Stimulated activated CD8-positive, alpha-beta memory T cell treated with anti-CD3 and anti-CD28 coated beads, Interleukin-12 subunit alpha, Interleukin-12 subunit beta, amount 100 ng/mL, for 4 hours (primary cell): ENCODE measurements around the gene YLPM1.

Experiments
- DNase-seq: peaks from one replicate; pipeline ENCODE4 v3.0.0-alpha.2; 2020; ENCODE audit warnings: low read depth

YLPM1 gene

DNA sequence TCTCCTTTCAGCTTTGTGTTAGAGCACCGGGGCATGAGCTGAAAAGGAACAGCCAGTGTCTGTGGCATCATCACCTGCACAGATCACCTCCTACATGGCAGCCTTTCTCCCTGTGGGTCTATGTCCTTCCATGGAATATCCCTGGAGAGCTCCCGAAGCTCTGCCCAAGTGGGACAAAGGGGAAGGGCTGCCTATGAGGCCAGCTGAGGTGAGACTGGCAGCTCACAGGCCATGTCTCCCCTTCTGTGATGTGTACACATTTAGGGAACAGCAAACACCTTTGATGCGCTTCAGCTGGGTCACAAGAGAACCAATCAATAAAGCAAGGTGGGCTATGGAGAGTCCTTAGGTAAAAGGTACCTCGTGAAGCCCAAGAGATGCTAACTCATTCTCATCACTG, 108.7 kb downstream of the YLPM1 start:
- DNase-seq: no peak

DNA sequence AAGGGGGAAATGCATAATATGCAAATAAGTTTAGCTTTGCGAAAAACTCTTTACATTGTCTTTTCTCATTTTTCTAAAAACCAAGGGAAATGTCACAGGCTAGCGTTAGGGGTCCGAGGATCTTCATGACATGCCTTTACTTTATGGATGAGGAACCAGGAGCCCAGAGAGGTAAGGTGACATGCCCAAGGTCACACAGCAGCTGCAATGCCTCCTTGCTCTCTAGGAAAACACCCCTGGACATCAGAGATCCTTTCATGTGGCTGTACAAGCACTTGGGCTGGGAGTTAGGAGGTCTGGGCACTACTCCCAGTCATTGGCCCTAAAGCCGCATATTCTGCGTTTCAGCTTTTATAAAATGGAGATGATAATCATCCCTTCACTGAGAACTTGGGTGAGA, 112.1 kb downstream of the YLPM1 start:
- no peak for DNase-seq

DNA sequence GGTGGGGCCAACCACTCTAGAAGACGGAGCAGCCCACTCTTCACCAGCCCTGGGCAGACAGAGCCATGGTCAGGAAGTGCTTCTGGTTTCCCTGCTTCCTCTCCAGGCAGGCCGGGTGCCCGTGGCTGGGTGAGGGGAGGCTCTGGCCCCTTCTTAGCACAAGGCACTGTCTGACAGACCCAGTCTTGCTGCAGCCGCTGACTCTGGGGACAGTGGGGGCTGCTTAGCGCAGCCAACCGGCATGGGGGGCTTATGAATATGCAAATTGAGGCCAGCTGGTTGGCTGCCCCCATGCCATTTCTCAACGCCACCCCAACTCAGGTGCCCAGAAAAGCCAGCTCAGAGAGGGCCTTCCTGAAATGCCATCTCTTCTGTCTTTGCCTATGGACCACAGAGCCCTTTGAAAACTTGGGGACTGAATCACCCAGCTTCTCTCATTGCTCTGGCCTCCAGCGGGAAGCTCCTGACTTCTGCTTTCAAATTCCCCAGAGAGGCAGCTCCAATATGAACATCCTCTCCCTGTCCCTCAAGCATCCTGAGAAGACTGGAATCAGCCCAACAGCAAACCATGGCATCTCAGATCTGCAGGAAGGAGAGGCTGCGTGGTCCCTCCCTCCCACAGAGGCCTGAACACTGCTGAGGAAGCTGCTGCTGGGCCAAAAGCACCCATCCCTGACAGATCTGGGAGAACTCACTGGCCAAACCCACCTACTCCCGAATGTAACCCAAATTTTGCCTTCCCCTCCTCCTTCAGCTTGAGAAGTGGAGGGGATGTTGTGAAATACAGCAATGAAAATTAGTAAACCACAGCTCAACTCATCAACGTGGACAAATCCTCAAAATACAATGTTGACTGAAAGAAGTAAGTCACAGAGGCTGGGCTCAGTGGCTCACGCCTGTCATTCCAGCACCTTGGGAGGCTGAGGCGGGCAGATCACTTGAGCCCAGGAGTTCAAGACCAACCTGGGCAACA, 113.1 kb downstream of the YLPM1 start, which contains the start of gene PROX2:
Gene PROX2 (minus strand): TSS at position 205 of the 973 bp plus-strand sequence. CDS start 12,311 bp downstream, outside the sequence.
- DNase-seq: peak; percentile 3

DNA sequence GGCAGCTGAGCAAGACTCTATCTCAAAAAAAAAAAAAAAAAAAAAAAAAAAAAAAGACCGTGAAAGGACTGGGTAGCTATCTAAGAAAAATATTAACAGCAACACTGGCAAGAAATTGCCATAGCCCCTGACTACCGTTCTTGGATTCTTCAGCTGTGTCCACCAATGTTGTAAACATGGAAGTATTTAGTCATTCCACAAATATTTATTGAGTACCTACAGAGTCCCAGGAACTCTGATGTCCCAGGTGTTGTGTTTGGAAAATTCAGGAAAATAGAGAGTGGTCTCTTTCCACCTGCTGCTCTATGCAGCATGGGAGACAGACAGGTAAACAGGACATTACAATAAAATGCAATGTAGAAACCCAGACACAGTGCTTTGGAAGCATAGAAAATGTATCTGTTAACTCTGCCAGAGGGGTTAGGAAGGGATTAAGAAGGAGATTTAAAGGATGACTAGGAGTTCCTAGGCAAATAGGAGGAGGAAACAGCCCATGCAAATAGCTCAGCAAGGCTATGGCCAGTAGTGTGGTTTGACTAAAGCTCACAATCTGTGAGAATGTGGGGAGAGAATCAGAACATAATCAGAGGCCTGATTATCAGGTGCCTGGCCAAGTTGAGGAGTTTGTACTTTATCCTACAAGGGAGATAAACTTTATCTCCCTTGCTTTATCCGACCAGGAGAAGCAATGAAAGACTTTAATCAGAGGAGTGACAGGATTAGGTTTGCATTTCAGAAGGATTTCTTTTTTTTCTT, 116.5 kb downstream of the YLPM1 start:
- no peak for DNase-seq

DNA sequence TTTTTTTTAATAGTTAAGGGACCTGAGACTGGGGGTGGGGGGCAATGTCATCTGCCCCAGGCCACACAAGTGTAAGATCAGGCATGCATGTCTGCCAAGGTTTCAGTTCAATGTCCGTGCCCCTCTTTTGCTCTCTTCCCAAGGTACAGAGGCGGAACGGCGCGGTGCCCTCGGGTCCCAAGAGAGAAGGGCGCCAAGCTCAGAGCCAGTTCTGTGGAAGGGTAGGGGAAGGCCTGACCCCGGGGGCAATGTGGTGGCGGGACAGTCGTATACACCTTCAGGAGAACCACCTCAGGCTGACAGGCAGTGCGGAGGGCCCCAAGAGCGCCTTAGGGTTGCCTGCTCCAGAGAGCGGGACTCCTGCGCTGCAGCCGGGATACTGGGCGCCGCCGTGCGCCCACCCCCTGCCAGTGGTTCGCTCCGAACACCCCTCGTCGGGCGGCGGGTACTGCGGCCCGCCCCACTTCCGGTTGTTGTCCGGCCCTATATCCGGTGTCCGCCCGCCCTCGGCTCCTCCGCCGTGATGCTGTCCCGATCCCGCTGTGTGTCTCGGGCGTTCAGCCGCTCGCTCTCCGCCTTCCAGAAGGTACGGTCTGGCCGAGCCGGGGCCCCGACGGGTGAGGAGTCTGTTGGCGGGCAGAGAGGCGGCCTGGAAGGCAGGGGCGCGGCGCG, 118.5 kb downstream of the YLPM1 start, which contains the start of gene DLST:
Gene DLST (plus strand): TSS at position 486 of the 672 bp plus-strand sequence. CDS start 38 bp downstream, at position 524.
- DNase-seq: peak; percentile 77

DNA sequence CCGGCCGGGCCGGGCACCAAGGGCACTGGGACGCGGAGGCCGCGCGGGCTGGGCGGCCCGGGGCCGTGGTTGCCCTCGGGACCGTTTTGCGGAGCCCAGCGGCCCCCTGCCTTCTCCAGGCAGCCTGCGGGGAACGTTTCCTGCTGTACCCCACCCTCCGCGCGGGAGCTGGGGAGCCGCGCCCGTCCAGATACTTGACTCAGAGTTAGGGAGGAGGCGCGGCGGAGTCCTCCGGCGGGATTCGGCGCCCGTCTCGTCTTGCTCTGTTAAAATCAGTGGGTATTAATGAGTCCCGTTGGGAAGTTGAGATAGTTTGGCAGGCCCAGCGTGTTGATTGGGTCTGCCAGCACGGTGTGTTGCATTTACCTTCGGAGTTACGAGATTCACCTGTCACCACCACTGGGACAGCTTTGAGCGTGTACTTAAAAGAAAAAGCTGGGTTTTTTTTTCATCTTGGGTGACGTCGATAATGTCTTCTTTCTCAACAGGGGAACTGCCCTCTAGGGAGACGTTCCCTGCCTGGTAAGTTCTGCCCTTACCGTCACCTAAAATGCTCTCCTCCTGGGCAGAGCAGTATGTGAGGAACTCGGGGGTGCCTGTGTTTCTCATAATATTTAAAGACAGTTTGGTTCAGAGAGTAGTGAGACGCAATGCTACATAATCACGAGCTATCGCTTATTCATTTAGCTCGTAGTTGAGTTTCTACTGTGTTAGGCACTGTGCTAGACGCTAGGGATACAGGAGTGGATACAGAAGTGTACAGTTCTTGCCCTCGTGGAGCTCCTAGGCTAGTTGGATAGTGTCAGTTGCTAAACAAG, 119.2 kb downstream of the YLPM1 start:
- DNase-seq: no peak
